HG03060 (cell line): ENCODE data around the gene CR1L.
"Not testable (repeated sequence)": the region's sequence is repeated elsewhere in the genome, so short reads cannot be mapped to it uniquely, and the experiment has no call there.

ENCODE experiments used
- ATAC-seq: cut with Tn5 transposase; IDR thresholded peaks from one replicate; pipeline ENCODE4 v1.9.1; 2021; ENCODE audit warnings: low read depth, moderate number of reproducible peaks; ENCODE audit not compliant: unreplicated experiment

CR1L gene

DNA sequence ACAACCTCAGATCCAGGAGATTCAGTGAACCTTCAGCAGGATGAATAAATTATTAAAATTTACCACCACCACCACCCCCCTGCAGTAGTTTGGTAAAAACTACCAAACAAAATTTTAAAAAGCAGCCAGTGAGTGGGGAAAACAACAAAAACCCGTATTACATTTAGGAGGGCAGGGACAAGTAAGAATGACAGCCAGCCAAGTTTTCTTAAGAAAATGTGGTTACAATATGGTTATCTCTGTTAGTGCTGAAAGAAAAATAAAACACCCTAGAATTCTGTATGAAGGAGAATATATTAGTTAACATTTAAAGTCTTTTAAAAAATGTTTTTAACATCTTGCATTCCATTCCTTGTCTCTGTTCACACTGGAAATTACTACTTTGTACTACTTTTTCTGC, 121.6 kb downstream of the CR1L start:
- no peak for ATAC-seq

DNA sequence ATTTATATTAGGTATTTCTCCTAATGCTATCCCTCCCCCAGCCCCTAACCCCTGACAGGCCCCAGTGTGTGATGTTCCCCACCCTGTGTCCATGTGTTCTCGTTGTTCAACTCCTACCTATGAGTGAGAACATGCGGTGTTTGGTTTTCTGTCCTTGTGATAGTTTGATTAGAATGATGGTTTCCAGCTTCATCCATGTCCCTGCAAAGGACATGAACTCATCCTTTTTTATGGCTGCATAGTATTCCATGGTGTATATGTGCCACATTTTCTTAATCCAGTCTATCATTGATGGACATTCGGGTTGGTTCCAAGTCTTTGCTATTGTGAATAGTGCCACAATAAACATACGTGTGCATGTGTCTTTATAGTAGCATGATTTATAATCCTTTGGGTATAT, 125.6 kb downstream of the CR1L start:
- not testable (repeated sequence) for ATAC-seq
